ENCODE data around the gene TTLL10.
A peak's percentile ranks its signal among the peaks of the same experiment; 100 is the strongest.

TTLL10 gene

DNA sequence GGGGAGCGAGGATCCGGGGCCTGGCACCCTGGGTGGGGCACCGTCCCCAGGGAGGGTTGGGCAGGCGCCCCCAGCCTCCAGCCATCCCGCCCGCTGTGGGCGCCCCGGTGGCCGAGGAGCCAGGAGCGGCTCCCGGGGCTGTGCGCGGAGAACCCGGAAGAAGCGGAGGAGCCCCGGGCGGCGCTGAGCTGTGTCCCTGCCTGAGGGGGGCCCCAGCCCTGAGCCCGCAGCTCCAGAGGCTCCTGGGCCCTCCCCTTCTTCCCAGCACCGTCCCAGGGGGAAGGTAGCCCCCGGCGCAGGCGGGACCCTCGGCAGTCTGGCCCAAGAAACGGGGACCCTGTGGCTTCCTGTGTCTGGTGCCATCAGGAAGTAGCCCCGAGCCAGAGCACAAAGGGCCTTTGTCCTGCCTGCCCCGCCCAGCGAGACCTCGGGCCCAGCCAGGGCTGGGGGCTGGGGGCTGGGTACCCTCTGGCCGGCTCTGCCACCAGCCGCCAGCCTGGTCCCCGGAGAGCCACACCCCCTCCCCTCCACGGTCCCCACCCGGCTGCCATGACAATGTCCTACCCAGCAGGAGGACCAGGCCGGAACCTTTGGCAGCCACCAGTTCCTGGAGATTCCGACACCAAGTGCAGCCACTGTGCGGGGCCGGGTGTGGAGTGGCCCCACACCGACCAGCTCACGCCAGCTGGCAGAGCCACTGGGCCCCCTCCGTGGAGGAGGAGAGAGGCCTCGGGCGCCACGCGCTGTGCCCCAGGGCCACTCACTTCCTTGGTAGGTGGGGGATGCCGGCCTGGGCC is 15.6 kb upstream of the TTLL10 start:
- DNase-seq, result peak; percentile 31

GRCh38 chr1:1160281-1160930 is 13.3 kb upstream of the TTLL10 start:
- DNase-seq, result no peak

- DNase-seq, result no peak
Observed at GRCh38 chr1:1161078-1161682, 12.5 kb upstream of the TTLL10 start.

DNA sequence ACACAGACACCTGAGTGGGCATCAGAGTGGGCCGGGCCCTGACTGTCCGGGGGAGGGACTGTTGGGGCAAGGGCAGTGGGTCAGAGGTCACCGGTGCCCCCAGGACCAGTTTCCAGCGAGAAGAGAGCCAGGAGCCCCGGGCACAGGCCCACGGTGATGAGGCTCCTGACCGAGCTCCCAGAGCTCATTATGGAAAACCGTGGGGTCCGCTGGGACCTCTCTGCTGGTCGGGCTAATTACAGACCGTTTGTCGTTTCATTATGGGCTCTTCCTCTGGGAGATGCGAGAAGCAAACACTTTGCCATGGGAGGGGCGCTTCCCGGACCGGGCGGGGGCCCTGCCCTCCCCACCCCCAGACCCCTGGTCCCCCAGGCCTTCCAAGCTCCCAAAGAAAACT is 12.0 kb upstream of the TTLL10 start:
- DNase-seq, result no peak

GRCh38 chr1:1162597-1163537 is 10.8 kb upstream of the TTLL10 start:
- DNase-seq, result no peak

GRCh38 chr1:1163538-1164070 is 10.1 kb upstream of the TTLL10 start:
- DNase-seq, result no peak

DNA sequence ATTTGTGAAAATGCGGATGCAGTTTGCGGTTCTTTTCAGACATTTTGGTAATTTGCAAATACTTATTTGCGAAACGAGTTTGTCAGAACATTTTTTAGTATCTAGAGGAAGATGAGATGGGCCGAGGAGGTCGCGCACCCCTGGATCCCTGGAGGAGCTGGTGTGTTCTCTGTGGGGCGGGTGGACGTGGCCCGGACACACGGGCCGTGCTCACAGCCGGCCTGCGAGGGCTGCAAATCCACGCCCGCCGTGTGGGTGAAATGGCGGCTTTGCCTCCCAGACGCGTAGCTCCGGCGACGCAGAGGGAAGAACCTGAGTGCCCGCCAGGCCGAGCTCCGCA is 9.3 kb upstream of the TTLL10 start:
- no peak for DNase-seq

GRCh38 chr1:1164701-1165451 is 8.8 kb upstream of the TTLL10 start:
- DNase-seq, result no peak

DNA sequence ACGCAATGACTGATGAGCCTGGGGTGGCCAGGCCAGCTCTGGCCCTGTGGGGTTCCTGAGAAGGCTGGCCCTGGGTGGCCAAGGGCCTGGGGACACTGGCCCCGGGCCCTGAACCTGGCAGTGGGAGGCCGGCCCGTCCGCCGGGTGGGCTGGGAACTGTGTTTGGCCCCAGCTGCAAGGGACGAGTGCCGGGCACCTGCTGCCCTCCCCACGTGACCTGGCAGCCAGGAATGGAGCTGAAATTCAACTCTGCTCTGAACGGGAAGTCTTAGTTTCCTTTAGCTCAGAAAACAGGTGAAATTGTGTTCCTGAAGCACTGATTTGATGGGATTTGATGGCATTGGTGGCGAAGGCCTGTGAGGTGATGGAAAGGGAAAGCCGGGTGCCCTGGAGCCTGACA is 8.2 kb upstream of the TTLL10 start:
- no peak for DNase-seq

GRCh38 chr1:1165900-1166421 is 7.7 kb upstream of the TTLL10 start:
- DNase-seq, result no peak

DNA sequence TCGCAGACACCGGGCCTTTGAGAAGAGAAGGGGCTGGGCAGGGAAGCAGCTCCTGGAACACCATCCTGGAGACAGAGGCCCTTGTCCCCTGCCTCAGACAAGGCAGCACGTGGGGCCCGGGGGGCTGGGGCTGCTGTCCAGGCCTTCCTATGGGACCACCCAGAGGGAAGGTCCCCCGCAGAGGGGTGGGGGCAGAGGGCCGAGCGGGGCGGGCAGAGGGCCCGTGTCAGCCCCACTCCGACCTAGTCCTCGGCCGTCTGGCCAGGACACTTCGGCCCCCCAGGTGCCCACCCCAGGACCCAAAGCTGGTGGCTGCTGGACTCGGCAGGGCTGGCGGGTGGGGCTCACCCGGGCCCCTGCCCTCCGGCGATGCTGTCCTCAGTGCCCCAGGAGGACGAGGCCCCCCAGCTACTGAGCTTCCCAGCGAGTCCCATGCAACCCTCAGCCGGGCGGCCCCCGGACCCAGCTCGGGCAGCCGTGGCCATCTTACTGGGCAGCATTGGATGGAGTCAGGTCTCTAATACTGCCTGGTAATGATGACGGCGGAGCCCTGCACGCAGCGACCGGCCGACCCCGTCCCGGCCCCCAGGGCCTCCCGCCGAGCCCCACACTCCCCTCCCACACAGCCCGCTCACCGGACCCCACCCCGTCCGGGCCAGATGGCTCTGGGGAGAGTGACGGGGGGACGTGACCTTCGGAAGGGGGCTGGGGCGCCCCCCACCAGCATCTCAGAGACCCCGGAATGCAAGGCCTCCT is 6.9 kb upstream of the TTLL10 start:
- no peak for DNase-seq

DNA sequence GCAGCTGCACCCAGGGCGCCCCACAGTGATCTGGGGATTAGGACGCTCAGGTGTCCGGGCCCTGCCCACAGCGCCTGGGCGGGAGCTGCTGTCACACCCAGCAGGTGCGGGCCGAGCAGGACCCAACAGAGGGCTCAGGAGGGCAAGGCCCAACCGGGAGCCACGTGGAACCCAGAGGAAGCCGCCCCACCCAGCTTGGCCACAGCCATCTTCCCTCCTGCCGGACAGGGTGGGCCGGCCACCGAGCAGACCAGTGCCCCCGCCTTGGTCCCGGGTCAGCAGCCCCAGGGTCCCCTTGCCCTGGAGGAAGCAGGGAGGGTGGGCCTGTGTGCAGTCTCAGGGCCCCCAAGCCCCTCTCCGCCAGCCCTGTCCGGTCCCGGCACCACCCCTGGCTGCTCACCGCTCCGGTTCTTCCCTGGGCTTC is 6.3 kb upstream of the TTLL10 start:
- no peak for DNase-seq

GRCh38 chr1:1167841-1168450 is 5.7 kb upstream of the TTLL10 start:
- DNase-seq, result no peak

DNA sequence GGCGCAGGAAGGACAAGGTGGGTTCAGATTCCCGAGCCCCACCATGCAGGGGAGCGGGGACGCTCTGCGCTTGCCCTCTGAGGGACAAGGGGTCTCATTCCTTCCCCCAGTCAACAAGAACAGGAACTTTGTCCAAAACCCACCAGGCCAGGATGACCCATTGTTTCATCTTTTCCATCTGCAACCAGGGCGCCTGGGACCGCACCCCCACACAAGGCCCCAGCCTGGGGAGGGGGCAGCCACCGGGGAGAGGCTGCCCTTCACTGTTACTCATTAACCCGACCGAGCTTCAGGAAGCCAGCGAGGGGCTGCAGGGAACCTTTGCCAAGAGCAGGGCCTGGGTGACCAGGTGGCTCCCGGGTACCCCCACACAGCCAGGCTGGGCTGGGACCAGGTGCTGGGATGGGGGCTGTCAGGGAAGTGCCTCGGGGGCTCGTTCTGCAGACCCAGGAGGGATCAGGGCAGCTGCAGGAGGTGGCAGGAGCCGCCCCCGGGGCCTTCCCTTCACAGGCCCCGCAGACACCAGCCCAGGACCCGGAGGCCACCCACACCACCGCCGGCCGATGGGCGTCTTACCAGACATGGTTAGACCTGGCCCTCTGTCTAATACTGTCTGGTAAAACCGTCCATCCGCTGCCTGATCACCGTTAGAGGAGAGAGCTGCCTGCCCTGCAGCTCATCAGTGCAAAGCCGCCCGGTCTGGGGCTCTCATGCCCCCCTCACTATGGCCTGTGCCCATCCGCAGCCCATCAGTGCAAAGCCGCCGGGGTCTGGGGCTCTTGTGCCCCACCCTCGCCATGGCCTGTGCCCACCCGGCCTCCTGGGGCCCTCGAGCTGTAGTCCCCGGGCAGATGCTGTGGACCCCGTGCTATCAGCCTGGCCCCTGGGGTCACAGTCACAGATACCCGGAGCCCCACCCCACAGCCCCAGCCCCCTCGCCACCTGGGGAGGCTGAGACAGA is 4.9 kb upstream of the TTLL10 start:
- no peak for DNase-seq

DNA sequence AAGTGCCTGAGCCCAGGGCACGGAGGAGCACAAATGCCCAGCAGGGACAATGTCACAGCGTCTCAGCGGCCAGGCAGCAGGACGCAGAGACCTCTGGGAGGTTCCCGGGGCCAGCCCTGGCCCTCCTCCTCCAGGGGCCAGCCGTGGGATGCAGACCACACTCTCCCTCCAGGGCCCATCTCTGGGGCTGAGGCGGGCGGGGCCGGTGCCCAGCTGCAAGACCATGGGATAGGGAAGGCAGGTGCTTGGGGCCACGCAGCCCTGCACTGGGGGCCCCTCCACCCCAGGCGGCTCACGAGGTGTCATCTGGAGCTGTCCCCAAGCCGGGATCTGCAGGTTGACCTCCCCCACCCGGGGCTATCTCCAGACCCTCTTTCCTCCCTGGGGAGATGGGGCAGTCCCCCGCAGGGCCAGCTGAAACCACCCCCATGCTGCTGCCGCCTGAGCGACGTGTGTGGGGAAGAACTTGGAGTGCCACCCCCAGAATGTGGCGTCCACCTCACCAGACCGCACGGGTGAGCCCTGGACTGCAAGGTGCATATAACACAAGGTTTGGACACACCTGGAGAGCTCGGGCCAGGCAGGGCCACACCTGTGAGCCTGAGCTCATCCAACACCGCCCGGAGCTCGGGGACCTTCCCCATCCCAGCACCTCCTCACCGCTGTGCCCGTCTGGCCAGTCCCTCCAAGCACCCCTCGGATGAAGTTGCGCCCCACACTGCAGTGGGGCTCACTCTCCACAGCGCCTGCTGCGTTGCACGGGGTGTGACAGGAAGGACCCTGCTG is 4.1 kb upstream of the TTLL10 start:
- no peak for DNase-seq

DNA sequence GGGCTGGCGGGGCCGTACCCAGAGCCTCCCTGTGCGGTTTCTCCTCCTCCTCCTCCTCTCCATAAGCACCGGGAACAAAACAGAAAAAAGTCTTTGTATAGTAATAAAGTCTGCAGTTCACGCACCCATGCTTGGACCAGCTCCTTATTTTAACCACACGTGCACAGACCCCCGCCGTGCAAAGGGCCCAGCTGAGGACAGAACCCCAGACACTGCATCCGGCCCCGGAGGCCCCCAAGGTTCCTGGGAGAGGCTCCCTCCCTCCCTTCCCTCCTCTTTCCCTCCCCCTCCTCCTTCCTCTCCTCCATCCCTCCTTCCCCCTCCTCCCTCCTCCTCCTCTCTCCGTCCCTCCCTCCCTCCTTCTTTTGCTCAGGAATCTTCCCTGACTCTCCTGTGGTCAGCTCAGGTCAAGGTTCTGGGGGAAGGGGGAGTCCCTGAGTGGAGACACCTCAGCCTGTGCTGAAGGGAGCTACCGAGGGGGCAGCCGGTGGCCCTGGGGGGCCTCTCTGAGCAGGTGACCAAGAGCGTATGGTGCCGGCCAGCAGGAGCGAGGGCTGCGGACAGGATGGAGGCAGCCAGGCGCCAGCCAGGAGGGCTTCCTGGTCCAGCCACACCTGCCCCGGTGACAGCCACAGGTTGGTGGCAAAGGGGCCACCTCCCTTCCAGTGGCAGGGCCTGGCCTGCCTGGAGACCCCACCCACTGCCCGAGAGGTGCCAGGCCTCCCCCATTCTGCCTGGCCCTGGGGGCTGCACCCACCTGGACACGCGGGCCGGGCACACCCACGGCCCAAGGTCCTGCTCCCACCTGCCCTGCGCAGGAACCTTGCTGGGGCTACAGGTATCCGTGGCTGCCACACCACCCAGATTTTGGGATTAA is 3.2 kb upstream of the TTLL10 start:
- no peak for DNase-seq

DNA sequence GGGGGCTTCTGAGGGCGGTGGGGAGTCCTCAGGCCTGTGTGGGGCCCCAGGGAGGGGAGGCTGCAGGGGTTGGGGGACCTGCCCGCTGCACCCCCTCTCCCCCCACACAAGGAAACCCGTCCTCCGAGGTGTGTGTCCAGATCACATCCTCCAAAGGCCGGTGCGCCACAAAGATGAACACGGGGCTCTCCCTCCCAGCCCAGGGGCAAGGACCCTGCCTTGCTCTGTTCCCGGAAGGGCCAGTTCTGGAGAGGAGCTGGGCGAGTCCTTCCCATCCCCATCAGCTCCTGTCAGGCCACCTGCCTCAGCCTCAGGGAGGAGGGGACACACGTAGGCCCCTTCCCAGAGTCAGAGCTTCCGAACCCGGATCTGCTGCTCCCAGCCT is 2.5 kb upstream of the TTLL10 start:
- DNase-seq, result no peak

Data from activated CD4-positive, alpha-beta T cell treated with anti-CD3 and anti-CD28 coated beads for 48 hours (primary cell).